ENCODE results near the gene ANO2. TPM values are rescaled to one million over a fixed set of nuclear protein-coding genes. Genes with fewer than 3 reads are reported as not detected.
"Not testable (repeated sequence)": the region's sequence is repeated elsewhere in the genome, so short reads cannot be mapped to it uniquely, and the experiment has no call there.

Gene ANO2
- total RNA-seq, 3 donors from 2014 or later (not counting 1 experiment from before 2014, with no cell fraction given): not detected

- intact Hi-C loops (cut with micrococcal nuclease): no loop called here
- WGBS (ENCODE audit: insufficient coverage): 50% methylated on average over 5 of the region's 6 CpGs
- no peaks in the 10 kb centered on the region for H3K36me3 Mint-ChIP-seq
- H3K9me3 ChIP-seq (ENCODE audit: control insufficient read depth, insufficient read depth, low read length): no peaks in the 10 kb centered on the region
- no peak overlapping the region for H3K27ac ChIP-seq (ENCODE audit: low read length)
- no peaks in the 10 kb centered on the region for H3K36me3 ChIP-seq (ENCODE audit: control insufficient read depth, insufficient read depth, low read length)
- ATAC-seq: no peak
- no peaks in the 10 kb centered on the region for H3K9me3 Mint-ChIP-seq
- H3K27ac Mint-ChIP-seq: no peak overlapping the region
- no peaks in the 10 kb centered on the region for H3K4me1 ChIP-seq (ENCODE audit: control insufficient read depth, insufficient read depth, low read length)
- no peak for DNase-seq
- no peak overlapping the region for H3K4me3 ChIP-seq (ENCODE audit: low read length)
- H3K4me1 Mint-ChIP-seq: no peaks in the 10 kb centered on the region
- no peak overlapping the region for H3K4me3 Mint-ChIP-seq
- H3K27me3 ChIP-seq (ENCODE audit: control insufficient read depth, insufficient read depth, low read length): no peaks in the 10 kb centered on the region
- TF ChIP-seq, protein P1, sequence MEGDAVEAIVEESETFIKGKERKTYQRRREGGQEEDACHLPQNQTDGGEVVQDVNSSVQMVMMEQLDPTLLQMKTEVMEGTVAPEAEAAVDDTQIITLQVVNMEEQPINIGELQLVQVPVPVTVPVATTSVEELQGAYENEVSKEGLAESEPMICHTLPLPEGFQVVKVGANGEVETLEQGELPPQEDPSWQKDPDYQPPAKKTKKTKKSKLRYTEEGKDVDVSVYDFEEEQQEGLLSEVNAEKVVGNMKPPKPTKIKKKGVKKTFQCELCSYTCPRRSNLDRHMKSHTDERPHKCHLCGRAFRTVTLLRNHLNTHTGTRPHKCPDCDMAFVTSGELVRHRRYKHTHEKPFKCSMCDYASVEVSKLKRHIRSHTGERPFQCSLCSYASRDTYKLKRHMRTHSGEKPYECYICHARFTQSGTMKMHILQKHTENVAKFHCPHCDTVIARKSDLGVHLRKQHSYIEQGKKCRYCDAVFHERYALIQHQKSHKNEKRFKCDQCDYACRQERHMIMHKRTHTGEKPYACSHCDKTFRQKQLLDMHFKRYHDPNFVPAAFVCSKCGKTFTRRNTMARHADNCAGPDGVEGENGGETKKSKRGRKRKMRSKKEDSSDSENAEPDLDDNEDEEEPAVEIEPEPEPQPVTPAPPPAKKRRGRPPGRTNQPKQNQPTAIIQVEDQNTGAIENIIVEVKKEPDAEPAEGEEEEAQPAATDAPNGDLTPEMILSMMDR (IDR thresholded peaks at IDR 0.05): no peak
- H3K27me3 Mint-ChIP-seq (ENCODE audit: low read depth in 2 of 2): peaks cover 7% of the 10 kb centered on the region in 2 donors
Measured at GRCh38 chr12:5830111-5830510, 114.9 kb downstream of the ANO2 start.

DNA sequence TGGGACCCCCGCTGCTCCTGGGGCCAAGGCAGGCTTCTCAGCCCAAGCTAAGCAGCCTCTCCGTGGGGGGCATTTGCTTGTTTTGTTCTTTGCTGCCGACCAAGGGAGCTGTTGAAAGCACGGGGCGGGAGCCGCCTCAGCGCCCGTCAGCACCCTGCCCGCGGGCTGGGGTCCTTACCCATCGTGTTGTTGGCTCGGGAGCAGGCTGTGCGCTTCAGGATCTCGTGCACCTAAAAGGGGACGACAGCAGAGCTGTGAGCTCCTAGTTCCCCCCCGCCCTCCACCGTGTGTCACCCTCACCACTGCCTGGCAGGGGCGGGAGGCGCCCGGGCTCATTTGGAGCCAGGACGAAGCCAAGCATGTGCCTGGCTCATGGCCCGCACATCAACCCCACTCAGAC, 117.5 kb downstream of the ANO2 start:
- no peaks in the 10 kb centered on the region for H3K36me3 ChIP-seq (ENCODE audit: control insufficient read depth, insufficient read depth, low read length)
- Mint-ChIP-seq H3K9me3 (peaks cover 3% of the 10 kb centered on the region in 2 donors), H3K36me3 (no peaks in the 10 kb centered on the region), H3K27me3 (ENCODE audit: low read depth in 2 of 2) (peaks cover 7 to 12% of the 10 kb centered on the region in 2 donors), H3K27ac (no peak overlapping the region), H3K4me1 (no peaks in the 10 kb centered on the region), H3K4me3 (no peak overlapping the region)
- no peak overlapping the region for H3K4me3 ChIP-seq (ENCODE audit: low read length)
- H3K4me1 ChIP-seq (ENCODE audit: control insufficient read depth, insufficient read depth, low read length): no peaks in the 10 kb centered on the region
- no peak overlapping the region for H3K27ac ChIP-seq (ENCODE audit: low read length)
- ATAC-seq (no peak), DNase-seq (no peak)
- WGBS (ENCODE audit: insufficient coverage): 86% methylated on average over 22 of the region's 22 CpGs
- no peaks in the 10 kb centered on the region for H3K9me3 ChIP-seq (ENCODE audit: control insufficient read depth, insufficient read depth, low read length)
- no peaks in the 10 kb centered on the region for H3K27me3 ChIP-seq (ENCODE audit: control insufficient read depth, insufficient read depth, low read length)
- intact Hi-C loops (cut with micrococcal nuclease): no loop called here
- TF ChIP-seq, protein P1 (IDR thresholded peaks at IDR 0.05): no peak

- DNase-seq; intact Hi-C loops (cut with micrococcal nuclease); H3K27me3 ChIP-seq (ENCODE audit: control insufficient read depth, insufficient read depth, low read length); H3K36me3 Mint-ChIP-seq; H3K27ac Mint-ChIP-seq; H3K9me3 Mint-ChIP-seq; H3K27ac ChIP-seq (ENCODE audit: low read length); H3K9me3 ChIP-seq (ENCODE audit: control insufficient read depth, insufficient read depth, low read length); H3K4me3 Mint-ChIP-seq; H3K4me1 Mint-ChIP-seq; H3K4me3 ChIP-seq (ENCODE audit: low read length); ATAC-seq; H3K4me1 ChIP-seq (ENCODE audit: control insufficient read depth, insufficient read depth, low read length); H3K36me3 ChIP-seq (ENCODE audit: control insufficient read depth, insufficient read depth, low read length); H3K27me3 Mint-ChIP-seq (ENCODE audit: low read depth in 2 of 2): not testable (repeated sequence)
- 80% methylated on average over 3 of the region's 3 CpGs for WGBS (ENCODE audit: insufficient coverage)
Measured at GRCh38 chr12:5825761-5826160, 119.3 kb downstream of the ANO2 start.

DNA sequence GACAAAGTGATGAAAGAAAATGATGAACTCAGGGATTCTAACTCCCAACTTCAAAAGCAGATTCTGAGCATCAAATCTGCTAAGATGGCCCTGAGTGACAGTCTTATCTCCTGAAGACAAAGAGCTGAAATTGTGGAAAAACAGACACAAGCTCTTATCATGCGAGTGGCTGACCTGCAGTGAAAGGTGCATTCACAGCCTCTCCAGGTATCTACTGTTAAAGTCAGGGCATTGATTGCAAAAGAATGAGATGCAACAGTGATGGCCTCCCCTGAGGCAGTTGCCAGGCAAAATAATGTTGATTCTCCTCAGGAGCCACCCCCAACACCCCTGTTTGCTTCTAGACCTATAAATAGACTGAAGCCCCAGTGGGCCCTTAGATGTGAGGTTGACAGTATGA, 126.2 kb downstream of the ANO2 start:
- H3K27me3 ChIP-seq (ENCODE audit: control insufficient read depth, insufficient read depth, low read length); H3K4me3 ChIP-seq (ENCODE audit: low read length); H3K36me3 ChIP-seq (ENCODE audit: control insufficient read depth, insufficient read depth, low read length); H3K36me3 Mint-ChIP-seq; intact Hi-C loops (cut with micrococcal nuclease); H3K9me3 Mint-ChIP-seq; H3K4me3 Mint-ChIP-seq; H3K27ac ChIP-seq (ENCODE audit: low read length); H3K27ac Mint-ChIP-seq; H3K4me1 Mint-ChIP-seq; ATAC-seq; H3K9me3 ChIP-seq (ENCODE audit: control insufficient read depth, insufficient read depth, low read length); DNase-seq; H3K4me1 ChIP-seq (ENCODE audit: control insufficient read depth, insufficient read depth, low read length): not testable (repeated sequence)
- WGBS (ENCODE audit: insufficient coverage): 88% methylated on average over 1 of the region's 1 CpG
- peaks cover 8 to 11% of the 10 kb centered on the region in 2 donors for H3K27me3 Mint-ChIP-seq (ENCODE audit: low read depth in 2 of 2)

GRCh38 chr12:5817246-5817645, 127.8 kb downstream of the ANO2 start:
- Histone ChIP-seq H3K4me3 (ENCODE audit: low read length) (no peak overlapping the region), H3K27me3 (ENCODE audit: control insufficient read depth, insufficient read depth, low read length) (no peaks in the 10 kb centered on the region), H3K36me3 (ENCODE audit: control insufficient read depth, insufficient read depth, low read length) (no peaks in the 10 kb centered on the region), H3K27ac (ENCODE audit: low read length) (no peak overlapping the region), H3K9me3 (ENCODE audit: control insufficient read depth, insufficient read depth, low read length) (no peaks in the 10 kb centered on the region), H3K4me1 (ENCODE audit: control insufficient read depth, insufficient read depth, low read length) (no peaks in the 10 kb centered on the region)
- DNase-seq: no peak
- H3K36me3 Mint-ChIP-seq: no peaks in the 10 kb centered on the region
- H3K27me3 Mint-ChIP-seq (ENCODE audit: low read depth in 2 of 2): peaks cover 8 to 11% of the 10 kb centered on the region in 2 donors
- no peaks in the 10 kb centered on the region for H3K4me1 Mint-ChIP-seq
- ATAC-seq: no peak
- no peak overlapping the region for H3K4me3 Mint-ChIP-seq
- TF ChIP-seq, protein P1 (IDR thresholded peaks at IDR 0.05): no peak
- WGBS (ENCODE audit: insufficient coverage): 85% methylated on average over 4 of the region's 4 CpGs
- H3K27ac Mint-ChIP-seq: no peak overlapping the region
- intact Hi-C loops (cut with micrococcal nuclease): no loop called here
- no peaks in the 10 kb centered on the region for H3K9me3 Mint-ChIP-seq
